GM18502 (cell line): ENCODE data around the gene GPR161.
"Not testable (repeated sequence)": the region's sequence is repeated elsewhere in the genome, so short reads cannot be mapped to it uniquely, and the experiment has no call there.

ENCODE experiments used
- ATAC-seq: cut with Tn5 transposase; IDR thresholded peaks from one replicate; pipeline ENCODE4 v1.9.1; 2021; ENCODE audit warnings: mild to moderate bottlenecking; ENCODE audit not compliant: unreplicated experiment, poor library complexity

GPR161 gene, protein sequence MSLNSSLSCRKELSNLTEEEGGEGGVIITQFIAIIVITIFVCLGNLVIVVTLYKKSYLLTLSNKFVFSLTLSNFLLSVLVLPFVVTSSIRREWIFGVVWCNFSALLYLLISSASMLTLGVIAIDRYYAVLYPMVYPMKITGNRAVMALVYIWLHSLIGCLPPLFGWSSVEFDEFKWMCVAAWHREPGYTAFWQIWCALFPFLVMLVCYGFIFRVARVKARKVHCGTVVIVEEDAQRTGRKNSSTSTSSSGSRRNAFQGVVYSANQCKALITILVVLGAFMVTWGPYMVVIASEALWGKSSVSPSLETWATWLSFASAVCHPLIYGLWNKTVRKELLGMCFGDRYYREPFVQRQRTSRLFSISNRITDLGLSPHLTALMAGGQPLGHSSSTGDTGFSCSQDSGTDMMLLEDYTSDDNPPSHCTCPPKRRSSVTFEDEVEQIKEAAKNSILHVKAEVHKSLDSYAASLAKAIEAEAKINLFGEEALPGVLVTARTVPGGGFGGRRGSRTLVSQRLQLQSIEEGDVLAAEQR

DNA sequence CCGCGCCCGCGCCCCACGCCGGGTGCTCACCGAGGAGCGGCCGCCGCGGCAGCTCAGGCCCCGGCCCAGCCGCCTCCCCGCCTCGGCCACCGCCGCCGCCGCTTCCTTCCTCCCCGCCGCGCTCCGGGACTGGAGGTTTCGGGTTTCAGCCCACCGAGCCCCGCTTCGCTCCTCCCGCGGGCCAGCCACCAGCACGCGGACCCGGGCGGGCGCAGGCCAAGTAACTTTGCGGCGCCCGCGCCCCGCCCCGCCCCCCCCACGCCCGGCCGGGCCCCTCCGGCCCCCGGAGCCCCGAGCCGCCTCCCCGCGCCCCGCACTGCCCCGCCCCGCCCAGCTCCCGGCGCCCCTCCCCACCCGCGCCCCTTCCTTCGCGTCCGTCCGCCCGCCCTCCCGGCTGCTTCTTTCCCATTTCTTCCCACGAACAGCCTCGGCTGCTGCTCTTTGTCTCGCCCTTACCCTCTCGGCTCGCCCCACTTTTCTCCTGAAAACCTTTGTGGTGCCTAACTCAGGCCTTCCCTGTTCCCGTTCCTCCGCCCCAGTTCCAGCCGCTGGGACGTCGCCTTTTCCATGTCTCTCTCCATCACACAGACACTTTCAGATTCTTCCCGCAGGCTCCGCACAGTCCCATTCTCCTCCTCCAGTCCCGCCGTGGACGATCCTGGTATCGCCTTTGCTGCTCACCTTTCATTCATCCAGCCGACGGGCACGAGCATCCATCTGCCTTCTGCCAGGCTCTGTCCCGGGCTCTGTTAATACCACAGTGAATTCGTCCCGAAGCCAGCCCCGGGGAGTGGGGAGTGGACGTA lies at the start of gene GPR161:
TSS of gene GPR161 (minus strand) at position 222 of the 806 bp plus-strand sequence. CDS start 32,080 bp downstream, outside the sequence.
- ATAC-seq = peak; percentile 57

DNA sequence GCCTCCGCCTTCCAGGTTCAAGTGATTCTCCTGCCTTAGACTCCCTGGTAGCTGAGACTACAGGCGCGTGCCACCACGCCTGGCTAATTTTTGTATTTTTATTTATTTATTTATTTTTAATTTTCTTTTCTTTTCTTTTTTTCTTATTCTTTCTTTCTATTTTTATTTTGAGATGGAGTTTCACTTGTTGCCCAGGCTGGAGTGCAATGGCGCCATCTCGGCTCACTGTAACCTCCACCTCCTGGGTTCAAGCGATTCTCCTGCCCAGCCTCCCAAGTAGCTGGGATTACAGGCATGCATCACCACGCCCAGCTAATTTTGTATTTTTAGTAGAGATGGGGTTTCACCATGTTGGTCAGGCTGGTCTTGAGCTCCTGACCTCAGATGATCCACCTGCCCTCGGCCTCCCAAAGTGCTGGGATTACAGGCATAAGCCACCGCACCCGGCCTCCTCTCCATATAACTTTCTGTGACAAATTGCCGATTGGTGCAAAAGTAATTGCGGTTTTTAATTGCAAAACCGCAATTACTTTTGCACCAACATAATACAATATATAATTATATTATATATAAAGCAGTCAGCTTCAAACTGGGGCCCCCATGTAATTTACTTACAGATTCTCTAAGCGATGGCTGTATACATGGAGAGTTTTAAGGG lies 44.5 kb upstream of the GPR161 start:
- not testable (repeated sequence) for ATAC-seq

DNA sequence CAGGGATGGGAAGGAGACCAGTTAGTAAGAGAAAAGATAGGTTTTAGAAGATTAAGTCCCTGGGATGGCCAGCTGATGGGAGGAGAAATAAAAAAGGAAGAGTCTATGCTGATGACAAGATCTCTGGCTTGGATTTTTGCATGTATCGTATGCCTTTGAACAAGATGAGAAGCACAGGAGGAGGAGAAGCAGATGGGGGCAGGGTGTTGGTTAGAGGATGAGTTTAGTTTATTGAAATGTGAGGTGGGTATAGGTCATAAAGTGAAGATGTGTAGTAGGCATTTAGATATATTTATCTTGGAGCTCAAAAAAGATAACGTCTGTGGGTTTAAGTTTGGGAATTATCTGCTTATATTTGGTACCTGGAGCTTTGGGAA lies 43.4 kb upstream of the GPR161 start:
- ATAC-seq = no peak

DNA sequence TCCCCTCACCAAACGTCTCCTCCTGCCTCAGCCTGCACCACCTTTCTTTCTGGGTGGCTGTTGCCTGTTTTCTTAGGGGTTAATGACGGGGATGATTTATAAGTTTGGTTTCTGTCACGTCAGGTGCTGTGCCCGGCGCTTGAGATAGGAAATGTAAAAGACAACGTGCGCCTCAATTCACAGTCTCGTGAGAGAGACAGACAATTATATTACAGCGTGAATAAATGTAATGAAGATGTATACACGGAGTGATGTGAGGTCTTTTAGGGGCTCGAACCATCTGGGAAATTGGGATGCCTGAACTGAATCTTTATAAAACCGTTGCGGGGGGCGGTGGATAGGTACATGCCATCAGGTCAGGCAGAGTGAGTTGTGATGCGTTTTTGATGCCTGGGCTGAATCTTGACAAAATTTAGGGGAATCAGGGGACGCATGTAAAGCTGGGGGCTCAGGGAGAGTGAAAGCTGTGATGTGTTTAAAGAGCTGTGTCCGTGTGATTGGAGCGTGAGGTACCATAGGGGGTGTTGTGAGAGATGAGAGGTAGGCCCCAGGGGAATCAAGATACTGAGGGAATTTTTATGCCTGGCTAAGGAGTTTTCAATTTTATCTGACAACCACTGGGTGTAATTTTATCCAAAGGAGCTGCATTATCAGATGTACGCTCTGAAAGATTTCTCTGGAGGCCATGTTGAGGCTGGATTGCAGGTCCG lies 42.9 kb upstream of the GPR161 start:
- no peak for ATAC-seq

DNA sequence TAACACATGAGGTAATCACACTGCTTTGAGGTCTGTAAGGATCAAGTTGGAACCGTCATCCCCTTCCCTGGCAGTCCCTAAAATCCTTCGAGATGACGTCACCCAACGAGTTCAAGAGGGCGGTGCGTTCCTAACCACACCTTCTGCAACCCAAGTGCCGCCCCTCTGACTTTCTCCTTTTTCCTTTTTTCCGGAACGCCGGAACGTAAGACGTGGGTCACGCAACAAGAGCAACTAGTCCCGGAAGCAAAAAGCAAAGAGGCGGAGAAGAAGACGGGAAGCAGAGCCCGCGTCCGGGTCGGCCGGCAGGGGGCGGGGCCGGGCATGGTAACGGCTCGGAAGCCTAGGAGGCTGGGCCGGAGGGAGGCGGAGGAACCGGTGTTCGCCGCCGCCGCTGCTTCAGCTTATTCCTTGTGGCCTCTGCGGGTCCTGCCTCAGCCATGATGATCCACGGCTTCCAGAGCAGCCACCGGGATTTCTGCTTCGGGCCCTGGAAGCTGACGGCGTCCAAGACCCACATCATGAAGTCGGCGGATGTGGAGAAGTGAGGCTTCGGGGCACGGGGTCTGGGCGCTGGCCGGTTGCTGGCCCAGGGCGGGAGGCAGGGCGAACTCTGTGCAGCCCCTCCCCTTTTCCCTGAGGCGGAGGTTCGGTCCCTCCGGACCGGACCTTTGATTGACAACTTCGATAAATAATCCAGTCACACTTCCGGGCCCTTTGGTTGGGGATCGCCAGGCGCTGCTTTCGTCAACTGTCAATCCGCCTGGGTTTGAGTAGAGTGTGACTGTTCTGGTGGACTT lies 42.1 kb upstream of the GPR161 start, which contains the start of gene TIPRL:
TSS of gene TIPRL (plus strand) at position 325 of the 800 bp plus-strand sequence. CDS start at position 441, 116 bp downstream.
- ATAC-seq = peak; percentile 90

DNA sequence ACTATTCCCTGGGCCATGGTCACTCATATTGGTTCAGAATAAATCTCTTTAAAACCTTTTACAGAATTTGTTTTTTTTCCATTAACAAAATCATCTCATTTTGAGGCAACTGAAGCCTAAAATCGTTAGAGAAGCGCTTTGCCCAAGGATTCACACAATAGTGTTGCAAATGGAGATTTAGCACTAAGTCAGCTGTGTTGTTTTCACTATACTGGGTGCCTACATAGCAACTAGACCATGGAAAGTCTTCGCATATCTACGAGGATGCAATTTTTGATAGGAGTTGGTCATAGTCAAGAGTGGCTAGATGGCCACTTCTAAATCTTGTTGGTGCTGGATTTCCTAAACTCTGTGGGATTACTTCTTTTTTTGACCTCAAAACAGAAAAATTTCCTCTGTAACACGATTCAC lies 41.5 kb upstream of the GPR161 start:
- no peak for ATAC-seq

DNA sequence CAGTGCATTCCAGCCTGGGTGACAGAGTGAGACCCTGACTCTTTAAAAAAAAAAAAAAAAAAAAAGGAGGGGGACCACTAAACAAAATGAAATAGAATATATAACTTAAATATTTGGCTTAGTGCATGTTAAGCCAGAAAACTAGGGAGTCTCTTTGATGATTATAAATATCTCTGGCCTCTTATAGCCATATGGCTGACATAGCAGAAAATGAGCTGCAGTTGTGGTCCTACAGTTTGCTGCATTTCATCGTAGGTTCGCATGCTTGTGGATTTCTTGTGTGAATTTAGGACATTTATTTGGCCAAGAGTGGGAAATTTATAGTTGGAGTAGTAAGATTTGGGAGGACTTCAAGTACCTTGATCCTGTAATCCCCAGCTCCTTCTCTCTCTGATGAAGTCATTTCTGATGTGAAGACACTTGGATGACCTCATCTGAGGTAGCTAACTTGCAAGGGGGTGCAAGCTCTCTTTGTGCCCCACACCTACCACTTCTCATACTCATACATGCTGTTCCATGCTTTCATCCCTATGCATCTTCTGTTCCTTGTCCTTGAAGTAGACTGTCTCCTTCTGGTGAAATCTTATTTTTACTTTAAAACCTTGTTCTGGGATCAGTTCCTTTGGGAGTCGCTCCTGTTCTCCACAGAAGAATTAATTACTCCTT lies 35.7 kb upstream of the GPR161 start:
- no peak for ATAC-seq

DNA sequence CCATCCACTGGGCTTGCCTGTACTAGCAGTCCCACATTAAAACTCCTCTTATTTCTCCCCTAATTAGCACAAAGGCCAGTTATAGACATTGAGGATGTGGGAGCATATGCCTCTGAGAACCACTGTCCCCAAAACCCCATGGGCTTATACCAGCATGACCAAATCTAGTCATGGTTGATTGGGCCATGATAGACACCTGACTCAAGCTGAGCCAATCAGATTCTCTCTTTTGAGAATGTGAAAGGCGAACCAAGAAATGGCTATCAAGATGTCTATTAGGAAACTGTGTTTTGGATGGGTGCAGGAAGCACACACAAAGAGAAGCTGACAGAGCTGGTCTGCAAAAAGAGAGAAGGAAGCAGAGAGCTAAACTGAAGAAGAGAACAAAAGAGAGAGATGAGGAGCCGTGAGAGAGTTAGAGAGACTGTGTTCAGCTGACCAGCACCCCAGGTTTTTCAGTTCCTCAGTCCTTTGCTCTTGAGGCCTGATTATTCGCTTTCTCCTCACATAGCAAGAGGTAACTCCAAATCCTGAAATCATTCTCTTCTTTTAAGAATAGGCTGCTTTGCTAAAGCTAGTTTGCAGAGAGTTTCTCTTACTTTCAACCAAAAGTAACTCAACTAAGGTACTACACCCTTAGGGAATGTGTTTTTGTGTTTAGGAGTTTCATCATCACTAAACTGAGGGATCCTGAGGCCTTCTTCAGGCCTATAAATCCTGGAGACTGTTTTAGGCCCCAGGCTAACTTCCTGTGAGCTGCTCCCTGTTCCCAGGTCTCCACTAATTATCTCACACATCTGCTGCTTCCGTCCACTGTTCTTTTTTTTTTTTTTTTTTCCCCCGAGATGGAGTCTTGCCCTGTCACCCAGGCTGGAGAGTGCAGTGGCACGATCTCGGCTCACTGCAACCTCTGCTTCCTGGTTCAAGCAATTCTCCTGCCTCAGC lies 34.1 kb upstream of the GPR161 start:
- peak; percentile 48 for ATAC-seq

DNA sequence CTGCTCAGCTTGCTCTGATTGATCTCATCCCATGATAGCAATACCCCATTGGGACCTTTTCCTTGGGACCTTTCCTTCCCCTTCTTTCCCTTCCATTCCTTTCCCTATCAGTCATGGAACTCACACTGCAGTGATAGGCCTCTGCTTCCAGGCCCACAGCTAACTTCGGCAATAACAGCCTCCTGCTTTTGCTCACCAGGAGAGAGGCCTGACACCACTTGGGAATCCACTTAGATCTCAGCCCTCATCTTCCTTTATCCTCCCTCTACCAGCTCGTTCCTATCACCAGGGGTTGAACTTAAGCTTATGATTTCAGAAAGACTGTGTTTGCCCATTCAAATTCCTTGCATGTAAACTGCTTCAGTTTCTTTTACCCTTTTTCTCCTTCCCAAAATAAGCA lies 31.1 kb upstream of the GPR161 start:
- ATAC-seq = no peak

DNA sequence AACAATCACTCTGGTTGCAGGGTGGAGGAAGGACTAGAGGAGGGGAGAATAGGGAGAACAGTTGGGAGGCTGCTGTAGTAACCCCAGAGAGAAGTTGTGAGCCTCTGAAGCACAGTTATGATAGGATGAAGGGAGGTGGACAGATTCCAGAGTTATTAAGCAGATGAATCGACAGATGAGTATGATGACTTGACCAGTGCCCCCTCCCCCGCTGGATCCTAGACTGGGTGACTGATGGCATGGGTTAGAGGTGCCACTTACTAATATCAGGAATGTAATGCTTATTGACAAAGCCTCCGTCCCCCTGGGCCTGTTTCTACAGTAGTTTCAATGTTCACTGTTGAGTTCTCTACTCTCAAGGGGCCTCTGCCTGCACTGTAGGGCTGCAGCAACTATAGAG lies 28.0 kb upstream of the GPR161 start:
- ATAC-seq = no peak

DNA sequence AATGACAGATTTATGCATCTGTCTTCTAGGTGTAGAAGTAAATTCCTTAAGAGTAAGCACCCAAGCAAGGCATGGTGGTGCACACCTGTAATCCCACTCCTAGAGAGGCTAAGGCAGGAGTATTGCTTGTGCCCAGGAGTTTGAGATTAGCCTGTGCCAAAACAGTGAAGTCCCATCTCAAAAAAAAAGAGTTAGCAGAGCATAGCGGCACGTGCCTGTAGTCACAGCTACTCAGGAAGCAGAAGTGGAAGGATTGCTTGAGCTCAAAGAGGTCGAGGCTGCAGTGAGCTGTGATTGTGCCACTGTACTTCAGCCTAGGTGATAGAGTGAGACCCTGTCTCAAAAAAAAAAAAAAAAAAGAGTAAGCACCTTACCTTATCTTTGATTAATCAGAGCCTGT lies 26.9 kb upstream of the GPR161 start:
- no peak for ATAC-seq

DNA sequence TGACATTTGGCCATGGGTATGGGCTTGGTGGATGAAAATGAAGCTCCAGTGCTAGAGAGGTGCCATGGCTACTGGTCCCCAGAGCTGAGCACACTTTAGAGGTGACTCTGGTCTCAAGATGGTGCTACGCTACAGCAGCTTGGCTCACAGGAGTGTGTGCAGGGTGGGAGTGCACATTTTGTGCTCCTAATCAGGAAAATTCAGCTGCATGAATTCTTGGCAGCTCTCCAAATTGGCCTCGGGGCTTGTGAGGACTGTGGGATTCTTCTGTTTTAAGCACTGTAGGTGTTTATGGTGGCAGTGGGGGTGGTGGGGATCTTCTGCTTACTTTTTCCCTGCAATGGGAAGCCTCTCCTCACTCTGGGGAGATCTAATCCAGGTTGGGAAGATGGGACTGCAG lies 24.7 kb upstream of the GPR161 start:
- no peak for ATAC-seq

DNA sequence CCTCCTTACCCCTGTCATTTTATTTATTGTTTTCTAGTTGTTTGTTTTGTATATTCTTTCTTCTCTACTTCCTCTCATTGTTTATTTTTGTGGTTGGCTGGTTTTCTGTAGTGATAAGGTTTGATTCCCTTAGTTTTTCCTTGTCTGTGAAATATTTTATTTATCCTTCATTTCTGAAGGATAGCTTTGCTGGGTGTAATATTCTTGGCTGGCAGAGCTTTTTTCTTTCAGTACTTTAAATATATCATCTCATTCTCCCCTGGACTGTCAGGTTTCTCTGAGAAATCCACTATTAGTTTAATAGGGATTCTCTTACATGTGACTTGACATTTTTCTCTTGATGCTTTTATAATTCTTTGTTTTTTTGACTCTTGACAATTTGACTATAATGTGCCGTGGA lies 23.2 kb upstream of the GPR161 start:
- ATAC-seq = no peak

DNA sequence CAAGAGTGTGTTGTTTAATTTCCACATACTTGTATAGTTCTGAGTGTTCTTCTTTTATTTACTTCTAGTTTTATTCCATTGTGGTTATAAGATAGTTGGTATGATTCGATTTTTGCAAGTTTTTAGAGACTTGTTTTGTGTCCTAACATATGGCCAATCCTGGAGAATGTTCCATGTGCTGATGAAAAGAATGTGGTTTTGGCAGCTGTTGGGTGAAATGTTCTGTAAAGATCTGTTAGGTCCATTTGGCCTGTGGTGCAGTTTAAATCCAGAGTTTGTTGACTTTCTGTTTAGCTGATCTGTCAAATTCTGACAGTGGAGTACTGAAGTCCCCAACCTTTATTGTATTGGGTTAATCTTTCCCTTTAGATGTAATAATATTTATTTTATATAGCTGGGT lies 22.5 kb upstream of the GPR161 start:
- ATAC-seq = no peak

DNA sequence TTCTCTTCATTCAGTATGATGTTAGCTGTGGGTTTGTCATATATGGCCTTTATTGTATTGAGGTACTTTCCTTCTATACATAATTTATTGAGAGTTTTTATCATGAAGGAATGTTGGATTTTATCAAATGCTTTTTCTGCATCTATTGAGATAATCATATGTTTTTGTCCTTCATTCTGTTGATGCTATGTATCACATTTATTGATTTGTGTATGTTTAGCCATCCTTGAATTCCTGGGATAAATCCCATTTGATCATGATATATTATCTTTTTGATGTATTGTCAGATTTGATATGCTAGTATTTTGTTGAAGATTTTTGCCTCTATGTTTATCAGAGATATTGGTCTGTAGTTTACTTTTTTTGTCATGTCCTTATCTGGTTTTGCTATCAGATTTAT lies 20.9 kb upstream of the GPR161 start:
- ATAC-seq = no peak

DNA sequence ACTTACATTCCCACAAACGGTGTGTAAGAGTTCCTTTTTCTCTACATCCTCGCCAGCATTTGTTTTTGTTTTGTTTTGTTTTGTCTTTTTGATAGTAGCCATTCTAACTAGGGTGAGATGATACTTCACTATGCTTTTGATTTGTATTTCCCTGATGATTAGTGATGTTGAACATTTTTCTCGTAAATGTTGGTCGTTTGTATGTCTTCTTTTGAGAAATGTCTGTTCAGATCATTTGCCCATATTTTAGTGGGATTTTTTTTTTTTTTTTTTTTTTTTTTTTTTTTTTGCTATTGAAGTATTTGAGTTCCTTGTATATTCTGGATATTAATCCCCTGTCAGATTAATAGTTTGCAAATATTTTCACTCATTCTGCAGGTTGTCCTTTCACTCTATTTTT lies 19.2 kb upstream of the GPR161 start:
- ATAC-seq = no peak

DNA sequence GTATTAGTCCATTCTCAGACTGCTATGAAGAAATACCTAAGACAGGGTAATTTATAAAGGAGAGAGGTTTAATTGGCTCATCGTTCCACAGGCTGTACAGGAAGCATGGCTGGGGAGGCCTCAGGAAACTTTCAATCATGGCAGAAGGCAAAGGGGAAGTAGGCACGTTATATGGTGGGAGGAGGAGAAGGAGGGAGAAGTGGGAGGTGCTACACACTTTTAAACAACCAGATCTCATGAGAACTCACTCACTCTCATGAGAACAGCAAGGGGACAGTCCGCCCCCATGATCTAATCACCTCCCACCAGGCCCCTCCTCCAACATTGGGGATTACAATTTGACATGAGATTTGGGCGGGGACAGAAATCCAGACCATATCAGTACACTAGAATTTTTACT lies 18.0 kb upstream of the GPR161 start:
- ATAC-seq = not testable (repeated sequence)

DNA sequence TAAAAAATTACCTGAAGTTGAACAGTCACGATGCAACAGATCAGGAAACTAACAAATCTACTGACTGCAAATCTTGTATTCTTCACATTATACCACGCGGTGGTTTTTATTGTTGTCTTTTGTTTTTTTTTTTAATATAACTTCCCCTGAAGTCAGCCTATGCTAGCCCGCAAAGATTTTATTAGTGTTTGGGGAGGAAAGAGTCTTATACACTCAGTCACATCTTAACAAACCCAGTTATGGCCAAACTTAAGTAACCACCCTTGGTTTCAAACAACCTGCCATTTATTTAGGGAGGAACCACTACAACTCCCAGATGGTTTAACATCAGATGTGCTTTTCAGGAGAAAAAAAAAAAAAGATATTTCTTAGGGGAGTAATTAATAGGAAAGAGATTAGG lies 15.2 kb upstream of the GPR161 start:
- no peak for ATAC-seq
